ENCODE data around the gene OSBPL8. TPM values are rescaled to one million over a fixed set of nuclear protein-coding genes. Genes with fewer than 3 reads are reported as not detected.

OSBPL8 gene
- total RNA-seq, 4 donors from 2014 or later, result 25.6 to 46.0 (median 43.4) TPM

- H3K36me3 ChIP-seq, result no peaks in the 10 kb centered on the region
- in situ Hi-C loops (cut with MboI; ENCODE audit: low sequenced_read_pairs in 4 of 4), result no loop called here
- no peaks in the 10 kb centered on the region for H3K27me3 ChIP-seq
- DNase-seq, result no peak
- intact Hi-C loops (cut with DNase I; ENCODE audit: low total_unique reads), result no loop called here
- no peak overlapping the region for H3K4me3 ChIP-seq
- no peak for ATAC-seq
- H3K4me1 ChIP-seq, result peaks cover 15 to 16% of the 10 kb centered on the region in 2 donors
- TF ChIP-seq CTCF (IDR thresholded peaks at IDR 0.05 in 4 of 5, conservative IDR thresholded peaks at IDR 0.05 in 1 of 5), result no peak
- no peak for TF ChIP-seq POLR2A (IDR thresholded peaks at IDR 0.05)
- peak overlapping the region; percentile 88 to 97 (median 90) for H3K27ac ChIP-seq
- H3K9me3 ChIP-seq, result no peaks in the 10 kb centered on the region
These were observed 30.6 kb upstream of the OSBPL8 start for GRCh38 chr12:76590131-76590530.

GRCh38 chr12:76588881-76589565, 29.5 kb upstream of the OSBPL8 start:
- DNase-seq, result peak; percentile 48 to 64

GRCh38 chr12:76587428-76588178, 28.0 kb upstream of the OSBPL8 start:
- in situ Hi-C loops (cut with MboI; ENCODE audit: low sequenced_read_pairs in 4 of 4), result no loop called here
- TF ChIP-seq CTCF (IDR thresholded peaks at IDR 0.05 in 4 of 5, conservative IDR thresholded peaks at IDR 0.05 in 1 of 5) (no peak), POLR2A (IDR thresholded peaks at IDR 0.05) (no peak)
- peaks cover 15 to 16% of the 10 kb centered on the region in 2 donors for H3K4me1 ChIP-seq
- no peaks in the 10 kb centered on the region for H3K9me3 ChIP-seq
- intact Hi-C loops (cut with DNase I; ENCODE audit: low total_unique reads), result loop anchor here (2.0 to 10.0 kb wide), 6 partner anchors 29 to 505 kb away; partner anchors contain the start of genes BBS10, NAP1L1 and OSBPL8
- ATAC-seq (no peak), DNase-seq (no peak)
- H3K36me3 ChIP-seq, result no peaks in the 10 kb centered on the region
- H3K4me3 ChIP-seq, result no peak overlapping the region
- H3K27ac ChIP-seq, result peak overlapping the region; percentile 88 to 97 (median 90)
- H3K27me3 ChIP-seq, result no peaks in the 10 kb centered on the region

More at GRCh38 chr12:76588881-76589565, 29.5 kb upstream of the OSBPL8 start:
- Histone ChIP-seq H3K9me3 (no peaks in the 10 kb centered on the region), H3K27ac (peak overlapping the region; percentile 88 to 97 (median 90)), H3K4me3 (no peak overlapping the region), H3K4me1 (peaks cover 15 to 16% of the 10 kb centered on the region in 2 donors), H3K36me3 (no peaks in the 10 kb centered on the region), H3K27me3 (no peaks in the 10 kb centered on the region)
- ATAC-seq, result peak; percentile 93 to 95
- intact Hi-C loops (cut with DNase I; ENCODE audit: low total_unique reads), result loop anchor here (1.0 to 10.0 kb wide), 6 partner anchors 56 to 507 kb away; partner anchors contain the start of genes BBS10 and NAP1L1
- in situ Hi-C loops (cut with MboI; ENCODE audit: low sequenced_read_pairs in 4 of 4), result no loop called here
- TF ChIP-seq POLR2A (IDR thresholded peaks at IDR 0.05) (peak in 1 of 2 donors; percentile 38), CTCF (IDR thresholded peaks at IDR 0.05 in 4 of 5, conservative IDR thresholded peaks at IDR 0.05 in 1 of 5) (no peak)

- Histone ChIP-seq H3K4me1 (peaks cover 15 to 16% of the 10 kb centered on the region in 2 donors), H3K4me3 (no peak overlapping the region), H3K27ac (peak overlapping the region; percentile 88 to 97 (median 90)), H3K9me3 (no peaks in the 10 kb centered on the region), H3K27me3 (no peaks in the 10 kb centered on the region), H3K36me3 (no peaks in the 10 kb centered on the region)
- in situ Hi-C loops (cut with MboI; ENCODE audit: low sequenced_read_pairs in 4 of 4), result no loop called here
- no peak for ATAC-seq
- peak; percentile 55 to 76 (median 64) for TF ChIP-seq CTCF (IDR thresholded peaks at IDR 0.05 in 4 of 5, conservative IDR thresholded peaks at IDR 0.05 in 1 of 5)
- no peak for TF ChIP-seq POLR2A (IDR thresholded peaks at IDR 0.05)
- DNase-seq, result peak in 1 of 2 donors; percentile 30
- intact Hi-C loops (cut with DNase I; ENCODE audit: low total_unique reads), result loop anchor here (2.0 to 10.0 kb wide), 5 partner anchors 28 to 505 kb away; partner anchors contain the start of genes BBS10, NAP1L1 and OSBPL8
These were observed 27.3 kb upstream of the OSBPL8 start for GRCh38 chr12:76586764-76587395.
